ENCODE measurements around the gene RNF207. TPM values are rescaled to one million over a fixed set of nuclear protein-coding genes. Genes with fewer than 3 reads are reported as not detected.
"Not testable (repeated sequence)": the region's sequence is repeated elsewhere in the genome, so short reads cannot be mapped to it uniquely, and the experiment has no call there.

RNF207 gene
- total RNA-seq, 4 donors from 2014 or later = 32.9 to 63.5 (median 47.0) TPM

- intact Hi-C loops (cut with DNase I) = no loop called here
- H3K9me3 ChIP-seq = no peaks in the 10 kb centered on the region
- H3K36me3 ChIP-seq = peaks cover 2 to 4% of the 10 kb centered on the region in 2 donors
- H3K27me3 ChIP-seq = no peaks in the 10 kb centered on the region
- H3K4me3 ChIP-seq (replicated peaks in 1 of 3) = no peak overlapping the region
- no peak overlapping the region for H3K27ac ChIP-seq
- peak in 1 of 2 donors; percentile 18 for DNase-seq
- TF ChIP-seq CTCF (IDR thresholded peaks at IDR 0.05) (no peak), POLR2A (IDR thresholded peaks at IDR 0.05) (no peak)
- H3K4me1 ChIP-seq = peaks cover 0 to 7% of the 10 kb centered on the region in 2 donors
- WGBS, 2 donors = 74 to 76% methylated on average over 15 of the region's 16 CpGs
These were observed 12.7 kb downstream of the RNF207 start for GRCh38 chr1:6218375-6219164.

GRCh38 chr1:6219641-6220040 lies 13.7 kb downstream of the RNF207 start:
- H3K36me3 ChIP-seq = peaks cover 12 to 14% of the 10 kb centered on the region in 2 donors
- intact Hi-C loops (cut with DNase I); DNase-seq; H3K27me3 ChIP-seq; H3K27ac ChIP-seq; H3K4me3 ChIP-seq (replicated peaks in 1 of 3); H3K4me1 ChIP-seq; H3K9me3 ChIP-seq: not testable (repeated sequence)
- 84 to 90% methylated on average over 11 of the region's 11 CpGs for WGBS, 2 donors

GRCh38 chr1:6220236-6220635 lies 14.3 kb downstream of the RNF207 start:
- Histone ChIP-seq H3K4me1 (peaks cover 0 to 7% of the 10 kb centered on the region in 2 donors), H3K36me3 (peaks cover 16 to 20% of the 10 kb centered on the region in 2 donors), H3K27ac (no peak overlapping the region), H3K27me3 (no peaks in the 10 kb centered on the region), H3K9me3 (no peaks in the 10 kb centered on the region), H3K4me3 (replicated peaks in 1 of 3) (no peak overlapping the region)
- intact Hi-C loops (cut with DNase I) = no loop called here
- no peak for TF ChIP-seq CTCF (IDR thresholded peaks at IDR 0.05)
- TF ChIP-seq POLR2A (IDR thresholded peaks at IDR 0.05) = no peak
- 89 to 91% methylated on average over 7 to 8 of the region's 8 CpGs for WGBS, 2 donors
- DNase-seq = no peak

GRCh38 chr1:6221210-6221784 lies 15.4 kb downstream of the RNF207 start:
- H3K27ac ChIP-seq = no peak overlapping the region
- WGBS, 2 donors = 89 to 92% methylated on average over 12 of the region's 12 CpGs
- intact Hi-C loops (cut with DNase I) = no loop called here
- peaks cover 0 to 7% of the 10 kb centered on the region in 2 donors for H3K4me1 ChIP-seq
- TF ChIP-seq POLR2A (IDR thresholded peaks at IDR 0.05) (no peak), CTCF (IDR thresholded peaks at IDR 0.05) (no peak)
- no peak for DNase-seq
- no peaks in the 10 kb centered on the region for H3K9me3 ChIP-seq
- no peaks in the 10 kb centered on the region for H3K27me3 ChIP-seq
- H3K4me3 ChIP-seq (replicated peaks in 1 of 3) = no peak overlapping the region
- peaks cover 16 to 24% of the 10 kb centered on the region in 2 donors for H3K36me3 ChIP-seq

- H3K9me3 ChIP-seq = no peaks in the 10 kb centered on the region
- peaks cover 21 to 24% of the 10 kb centered on the region in 2 donors for H3K36me3 ChIP-seq
- no peak overlapping the region for H3K27ac ChIP-seq
- H3K4me3 ChIP-seq (replicated peaks in 1 of 3) = no peak overlapping the region
- intact Hi-C loops (cut with DNase I) = no loop called here
- H3K4me1 ChIP-seq = peaks cover 0 to 7% of the 10 kb centered on the region in 2 donors
- WGBS, 2 donors = 71 to 72% methylated on average over 6 of the region's 6 CpGs
- DNase-seq = peak in 1 of 2 donors; percentile 22
- no peaks in the 10 kb centered on the region for H3K27me3 ChIP-seq
- TF ChIP-seq CTCF (IDR thresholded peaks at IDR 0.05) = no peak
- TF ChIP-seq POLR2A (IDR thresholded peaks at IDR 0.05) = no peak
These were observed 16.7 kb downstream of the RNF207 start for GRCh38 chr1:6222636-6223035.

Data from thyroid gland (tissue), 4 donors.